GM21786 (cell line): ENCODE data around the gene ZG16B.

ENCODE experiments used
- ATAC-seq: cut with Tn5 transposase; IDR thresholded peaks from one replicate; pipeline ENCODE4 v1.9.1; 2021; ENCODE audit not compliant: unreplicated experiment

ZG16B gene

DNA sequence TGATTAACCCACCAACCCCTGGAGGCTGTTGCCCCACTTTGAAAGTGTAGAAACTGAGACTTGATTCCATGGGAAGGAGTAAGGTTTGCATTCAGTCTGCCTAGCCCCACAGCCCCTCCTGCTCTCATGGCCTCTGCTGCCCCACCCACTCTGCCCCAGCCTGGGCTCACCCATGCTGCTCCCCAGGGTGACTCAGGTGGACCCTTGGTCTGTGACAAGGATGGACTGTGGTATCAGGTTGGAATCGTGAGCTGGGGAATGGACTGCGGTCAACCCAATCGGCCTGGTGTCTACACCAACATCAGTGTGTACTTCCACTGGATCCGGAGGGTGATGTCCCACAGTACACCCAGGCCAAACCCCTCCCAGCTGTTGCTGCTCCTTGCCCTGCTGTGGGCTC is 25.4 kb upstream of the ZG16B start:
- no peak for ATAC-seq

DNA sequence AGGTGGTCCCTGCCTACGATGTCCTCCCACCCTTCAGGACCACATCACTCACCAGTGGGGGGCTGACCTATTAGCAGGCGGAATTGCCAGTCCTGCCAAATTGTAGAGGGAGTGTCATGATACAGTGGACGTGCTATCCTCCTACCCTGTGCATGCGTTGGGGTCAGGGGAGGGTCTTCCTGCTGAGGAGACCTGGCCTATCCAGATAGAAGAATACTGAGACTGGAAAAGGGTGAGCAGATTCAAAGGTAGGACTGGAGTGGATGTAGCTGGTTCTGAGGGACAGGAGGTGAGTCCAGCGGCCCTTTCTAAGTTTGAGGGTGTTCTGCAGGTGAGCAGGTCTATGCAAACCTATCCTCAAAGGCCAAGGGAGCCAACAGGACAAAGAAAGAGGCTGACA is 23.8 kb upstream of the ZG16B start:
- ATAC-seq = no peak

DNA sequence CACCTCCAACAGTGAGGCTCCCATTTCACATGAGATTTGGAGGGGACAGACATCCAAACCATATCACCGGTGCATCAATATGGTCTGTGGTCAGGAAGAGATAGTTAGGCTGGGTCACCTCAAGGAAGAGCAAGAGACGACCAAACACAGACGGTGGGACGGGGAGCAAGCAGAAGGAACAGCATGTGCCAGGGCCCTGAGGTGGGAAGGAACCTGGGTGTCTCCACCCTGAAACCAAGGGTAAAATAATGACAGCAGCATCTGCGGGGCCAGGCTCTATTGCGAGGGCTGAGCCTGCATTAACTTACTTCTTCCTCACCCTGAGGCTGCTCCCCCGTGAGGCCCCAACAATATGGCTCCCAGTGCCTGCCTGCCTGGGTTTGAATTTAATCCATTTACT is 21.9 kb upstream of the ZG16B start:
- ATAC-seq = no peak

GRCh38 chr16:2809149-2809760 is 20.8 kb upstream of the ZG16B start:
- no peak for ATAC-seq

DNA sequence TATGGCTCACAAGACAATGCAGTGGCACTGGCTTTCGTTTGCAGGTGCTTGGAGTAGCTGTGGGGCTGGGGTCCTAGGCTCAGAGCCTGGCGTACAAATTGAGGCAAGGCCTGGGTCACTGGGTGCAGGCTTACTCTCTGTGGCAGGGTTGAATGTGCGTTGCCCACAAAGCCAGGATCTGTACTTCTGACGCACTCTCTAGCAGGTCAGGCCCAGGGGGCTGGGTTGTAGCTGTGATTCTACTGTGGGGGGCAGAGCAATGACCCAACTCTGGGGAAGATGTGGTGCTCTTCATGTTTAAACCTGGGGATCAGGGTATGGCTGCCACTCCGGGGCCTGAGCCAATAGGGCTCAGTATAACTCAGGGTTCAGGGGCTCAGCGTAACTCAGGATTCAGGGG is 19.5 kb upstream of the ZG16B start:
- no peak for ATAC-seq

DNA sequence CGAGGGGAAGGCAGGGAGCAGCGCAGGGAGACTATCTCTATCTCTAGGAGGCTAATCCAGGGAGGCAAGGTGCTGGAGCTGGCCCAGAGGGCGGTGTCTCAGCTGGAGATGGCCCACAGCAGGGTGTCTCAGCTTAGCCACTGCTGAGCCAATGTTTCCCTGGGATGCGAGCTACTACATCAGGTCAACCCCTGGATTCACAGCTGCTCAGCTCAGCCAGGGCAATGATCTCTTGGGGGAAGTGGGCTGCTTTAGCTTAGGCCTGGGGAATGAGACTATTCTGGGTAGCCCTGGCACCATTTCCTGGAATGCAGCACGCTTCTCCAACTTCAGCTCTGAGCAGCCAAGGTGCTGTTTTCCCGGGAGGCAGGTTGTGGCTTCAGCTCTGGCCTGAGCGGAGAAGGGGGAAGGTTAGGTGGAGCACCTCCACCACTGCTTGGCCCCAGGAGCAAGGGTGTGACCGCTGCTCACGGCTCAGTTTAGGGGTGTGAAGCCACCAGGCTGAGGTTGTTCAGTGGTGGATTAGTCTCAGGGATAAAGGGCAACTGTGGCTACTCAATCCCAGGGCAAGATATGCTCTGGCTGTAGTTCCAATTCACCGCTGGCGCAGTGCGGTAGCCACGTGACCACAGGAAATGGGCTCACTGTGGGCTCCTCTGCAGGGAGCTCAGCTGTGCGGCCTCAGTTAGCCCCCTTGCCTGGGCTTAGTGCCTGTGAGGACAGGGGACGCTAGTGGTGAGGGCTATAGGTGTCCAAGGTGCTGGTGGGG is 18.2 kb upstream of the ZG16B start:
- ATAC-seq = no peak

DNA sequence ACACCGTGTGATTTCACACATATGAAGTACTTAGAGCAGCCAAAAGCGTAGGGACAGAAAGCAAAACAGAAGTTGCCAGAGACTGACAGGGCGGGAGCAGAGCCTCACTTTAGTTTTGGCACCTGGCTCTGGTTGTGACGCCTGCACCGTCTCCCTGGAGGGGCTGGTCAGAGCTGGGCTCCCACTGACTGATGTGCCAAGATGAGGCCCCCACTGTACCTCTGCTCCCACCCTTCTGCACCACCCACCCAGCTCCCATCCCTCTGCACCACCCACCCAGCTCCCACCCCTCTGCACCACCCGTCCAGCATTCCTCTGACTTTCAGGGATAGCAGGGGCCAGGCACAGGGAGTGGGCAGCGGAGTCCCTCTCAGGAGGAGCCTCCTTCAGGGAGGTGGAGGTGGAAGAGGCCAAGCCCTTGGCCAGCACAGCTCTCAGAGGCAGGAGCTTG is 16.3 kb upstream of the ZG16B start:
- ATAC-seq = no peak

DNA sequence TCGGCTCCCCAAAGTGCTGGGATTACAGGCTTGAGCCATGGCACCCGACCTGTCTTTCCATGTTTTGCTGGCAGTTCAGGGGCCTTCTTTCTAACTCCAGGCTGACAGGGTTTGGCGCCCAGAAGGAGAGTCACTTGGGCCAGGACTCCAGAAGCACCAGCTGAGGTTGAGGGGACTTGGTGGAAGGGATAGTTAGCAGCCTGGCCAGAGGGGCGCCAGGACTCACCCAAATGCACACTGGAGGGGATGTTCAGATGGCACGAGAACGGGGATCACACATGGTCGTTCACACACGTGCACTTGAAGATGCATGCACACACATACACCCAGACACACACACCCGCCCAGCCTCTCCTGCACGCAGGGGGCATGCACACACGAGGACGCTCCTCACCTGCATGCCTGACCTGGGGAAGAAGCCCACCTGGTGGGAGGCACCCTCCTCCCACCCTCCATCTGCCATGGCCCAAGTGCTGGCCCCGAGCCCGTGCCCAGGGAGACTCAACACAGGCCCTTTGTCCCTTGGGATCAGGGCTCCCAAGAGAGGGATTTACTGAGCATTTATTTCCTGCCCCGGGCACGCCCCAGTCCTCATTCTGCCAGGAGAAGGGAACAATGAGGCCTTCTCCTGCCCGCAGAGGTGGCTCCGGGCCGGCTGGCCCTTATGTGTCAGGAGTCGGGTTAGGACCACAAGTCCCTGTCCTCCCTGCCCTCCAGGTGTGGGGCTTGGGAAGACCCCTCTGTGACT is 15.4 kb upstream of the ZG16B start:
- ATAC-seq = no peak

DNA sequence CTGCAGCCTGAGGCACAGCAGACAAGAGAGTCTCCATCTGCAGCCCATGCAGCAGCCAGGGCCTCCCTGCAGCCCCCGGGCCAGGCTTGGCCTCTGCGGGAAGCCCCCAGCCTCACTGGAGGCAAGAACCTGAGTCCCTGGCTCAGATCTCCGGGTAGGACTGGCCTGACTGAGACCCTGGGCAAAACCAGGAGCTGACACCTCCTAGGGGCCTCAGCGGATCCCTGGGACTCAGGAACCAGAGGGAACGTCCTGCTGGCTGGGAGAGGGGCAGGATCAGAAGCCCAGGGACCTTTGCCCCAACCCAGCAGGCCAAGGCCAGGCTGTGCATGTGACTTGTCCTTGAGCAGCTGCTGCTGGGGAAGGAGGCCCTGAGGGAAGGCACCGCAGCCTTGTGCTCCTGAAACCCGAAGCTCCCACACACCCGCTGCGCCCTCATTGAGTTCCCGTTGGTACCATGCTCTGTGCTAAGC is 14.8 kb upstream of the ZG16B start:
- ATAC-seq = no peak

DNA sequence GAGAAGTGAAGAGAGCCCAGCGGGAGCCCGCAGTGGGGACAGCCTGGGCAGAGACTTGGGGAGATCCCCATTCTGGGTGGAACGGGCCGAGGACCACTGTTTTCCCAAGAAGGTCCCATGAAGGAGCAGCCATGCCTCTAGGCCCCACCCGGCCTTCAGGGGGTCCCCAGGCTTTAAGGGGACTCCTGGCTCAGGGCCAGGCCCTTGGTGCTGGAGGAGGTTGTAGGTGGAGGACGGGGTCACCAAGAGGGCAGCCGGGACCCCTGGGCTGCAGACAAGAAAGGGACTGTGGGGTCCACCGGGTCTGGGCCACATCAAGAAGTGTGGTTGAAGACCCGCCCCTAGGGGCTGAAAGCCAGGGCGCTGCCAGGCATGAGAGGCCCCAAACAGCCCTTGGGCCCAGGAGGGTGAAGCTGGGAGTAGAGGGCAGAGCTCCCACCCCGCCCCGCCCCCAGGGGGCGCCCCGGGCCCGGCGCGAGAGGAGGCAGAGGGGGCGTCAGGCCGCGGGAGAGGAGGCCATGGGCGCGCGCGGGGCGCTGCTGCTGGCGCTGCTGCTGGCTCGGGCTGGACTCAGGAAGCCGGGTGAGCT is 13.3 kb upstream of the ZG16B start, which contains the start of gene PRSS21:
Gene PRSS21 (plus strand): TSS at position 487 of the 589 bp plus-strand sequence. CDS start 32 bp downstream, at position 519.
- ATAC-seq = no peak

- ATAC-seq = no peak
Observed at GRCh38 chr16:2817340-2818271, 12.5 kb upstream of the ZG16B start.

DNA sequence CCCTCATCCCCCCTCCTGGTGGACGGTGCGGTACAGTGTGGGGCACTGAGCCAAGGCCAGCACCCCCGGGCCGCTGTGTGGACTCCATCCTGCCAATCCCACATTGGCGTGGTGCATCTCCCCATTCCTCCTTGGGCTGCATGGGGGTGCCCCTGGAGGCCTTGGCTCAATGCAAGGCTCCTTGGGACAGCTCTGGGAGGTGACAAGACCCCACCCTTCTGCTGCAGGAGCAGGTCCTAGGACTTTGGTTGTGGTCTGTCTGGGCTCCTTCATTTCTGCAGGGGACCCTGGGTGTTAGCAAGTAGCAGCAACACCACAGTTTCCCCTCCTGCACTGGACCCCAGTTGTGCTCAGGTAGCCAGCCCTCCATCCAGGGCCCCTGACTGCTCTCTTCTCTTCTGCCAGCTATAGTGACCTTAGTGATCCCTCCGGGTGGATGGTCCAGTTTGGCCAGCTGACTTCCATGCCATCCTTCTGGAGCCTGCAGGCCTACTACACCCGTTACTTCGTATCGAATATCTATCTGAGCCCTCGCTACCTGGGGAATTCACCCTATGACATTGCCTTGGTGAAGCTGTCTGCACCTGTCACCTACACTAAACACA is 11.7 kb upstream of the ZG16B start:
- ATAC-seq = no peak

DNA sequence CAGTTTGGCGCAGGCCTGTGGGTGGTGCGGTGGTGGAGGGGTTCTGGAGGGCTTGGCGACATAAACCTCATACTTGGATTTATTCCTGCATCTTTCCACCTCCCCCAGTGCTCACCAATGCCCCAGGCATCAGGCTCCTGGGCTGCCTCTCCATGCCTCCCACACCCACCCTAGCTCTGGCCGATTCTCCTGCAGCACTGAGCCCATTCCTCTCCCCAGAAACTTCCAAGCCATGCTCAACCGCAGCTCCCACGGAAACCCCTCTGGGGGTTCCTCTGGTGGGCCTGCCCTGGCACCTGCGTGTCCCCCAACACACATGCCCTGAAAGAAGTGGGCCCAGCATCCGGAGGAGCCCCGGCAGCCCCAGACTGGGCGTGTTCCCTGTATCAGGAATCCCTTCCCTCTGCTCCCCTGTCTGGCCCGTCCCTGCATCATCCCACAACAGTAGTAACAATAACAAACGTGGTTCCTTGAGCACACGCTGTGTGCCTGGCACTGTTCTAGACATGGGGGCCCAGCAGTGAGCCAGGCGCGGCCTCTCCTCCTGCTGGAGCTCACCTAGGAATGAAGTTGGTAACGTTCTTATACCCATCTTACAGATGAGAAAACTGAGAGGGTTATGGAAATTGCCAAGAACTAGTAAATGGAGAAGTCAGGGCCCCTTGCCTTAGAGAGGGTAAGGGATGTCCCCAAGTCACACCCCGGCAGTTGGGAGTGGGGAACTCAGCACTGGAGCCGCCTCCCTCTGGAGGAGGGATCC is 10.7 kb upstream of the ZG16B start:
- no peak for ATAC-seq

GRCh38 chr16:2819939-2820835 is 9.9 kb upstream of the ZG16B start:
- ATAC-seq = no peak

- ATAC-seq = no peak
Observed at GRCh38 chr16:2820836-2821486, 9.1 kb upstream of the ZG16B start.

GRCh38 chr16:2821487-2822157 is 8.5 kb upstream of the ZG16B start:
- no peak for ATAC-seq

GRCh38 chr16:2822158-2822495 is 8.0 kb upstream of the ZG16B start:
- ATAC-seq = no peak
